GM19397 (cell line): Measurements from ENCODE around the gene KCNMB3.
"Not testable (repeated sequence)": the region's sequence is repeated elsewhere in the genome, so short reads cannot be mapped to it uniquely, and the experiment has no call there.

Source experiments
- ATAC-seq: cut with Tn5 transposase; IDR thresholded peaks from one replicate; pipeline ENCODE4 v1.9.1; 2021; ENCODE audit warnings: mild to moderate bottlenecking, moderate library complexity; ENCODE audit not compliant: unreplicated experiment

The KCNMB3 gene

DNA sequence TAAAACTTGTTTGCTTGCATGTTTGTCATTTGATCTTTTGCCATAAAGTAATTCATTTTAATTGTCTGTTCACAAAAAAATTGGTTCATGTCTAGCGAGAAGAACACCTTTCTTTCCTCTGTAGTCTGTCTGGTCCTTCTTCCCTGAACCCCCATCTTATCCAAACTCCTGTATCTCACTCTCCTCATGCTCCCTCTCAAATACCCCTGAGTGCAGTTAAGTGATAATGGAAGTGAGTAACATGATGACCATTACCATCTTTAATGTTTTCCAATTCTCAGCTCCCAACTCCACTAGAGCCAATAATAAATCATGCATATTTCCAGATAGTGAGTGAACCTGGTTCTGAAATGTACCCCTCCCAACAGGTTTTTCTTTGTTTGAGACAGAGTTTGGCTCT, 14.2 kb upstream of the KCNMB3 start:
- ATAC-seq, result no peak

DNA sequence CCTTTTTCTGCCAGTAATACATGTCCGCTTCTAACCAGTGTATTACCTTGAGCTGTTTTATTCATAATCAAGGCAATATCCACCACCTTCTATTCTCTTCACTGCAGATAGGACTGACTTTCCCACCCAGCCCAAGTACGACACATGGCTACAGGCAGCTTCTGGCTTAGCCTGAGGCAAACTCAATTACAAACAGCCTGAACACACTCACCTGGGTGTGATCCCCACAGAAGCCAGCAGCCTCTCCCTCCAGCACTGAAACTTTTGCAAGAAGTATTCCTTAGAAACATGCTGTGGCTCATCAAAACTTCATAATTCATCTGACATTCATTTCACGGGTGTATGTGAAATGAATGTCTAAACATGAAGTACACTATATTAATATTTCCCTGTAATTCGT, 13.5 kb upstream of the KCNMB3 start:
- no peak for ATAC-seq

DNA sequence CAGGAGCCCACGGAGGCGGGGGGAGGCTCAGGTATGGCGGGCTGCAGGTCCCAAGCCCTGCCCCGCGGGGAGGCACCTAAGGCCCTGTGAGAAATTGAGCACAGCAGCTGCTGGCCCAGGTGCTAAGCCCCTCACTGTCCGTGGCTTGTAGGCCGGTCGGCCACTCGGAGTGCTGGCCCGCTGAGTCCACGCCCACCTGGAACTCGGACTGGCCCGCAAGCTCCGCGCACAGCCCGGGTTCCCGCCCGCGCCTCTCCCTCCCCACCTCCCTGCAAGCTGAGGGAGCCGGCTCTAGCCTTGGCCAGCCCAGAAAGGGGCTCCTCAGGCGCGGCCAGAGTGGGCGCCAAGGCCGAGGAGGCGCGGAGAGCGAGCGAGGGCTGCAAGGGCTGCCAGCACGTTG, 12.2 kb upstream of the KCNMB3 start:
- no peak for ATAC-seq

DNA sequence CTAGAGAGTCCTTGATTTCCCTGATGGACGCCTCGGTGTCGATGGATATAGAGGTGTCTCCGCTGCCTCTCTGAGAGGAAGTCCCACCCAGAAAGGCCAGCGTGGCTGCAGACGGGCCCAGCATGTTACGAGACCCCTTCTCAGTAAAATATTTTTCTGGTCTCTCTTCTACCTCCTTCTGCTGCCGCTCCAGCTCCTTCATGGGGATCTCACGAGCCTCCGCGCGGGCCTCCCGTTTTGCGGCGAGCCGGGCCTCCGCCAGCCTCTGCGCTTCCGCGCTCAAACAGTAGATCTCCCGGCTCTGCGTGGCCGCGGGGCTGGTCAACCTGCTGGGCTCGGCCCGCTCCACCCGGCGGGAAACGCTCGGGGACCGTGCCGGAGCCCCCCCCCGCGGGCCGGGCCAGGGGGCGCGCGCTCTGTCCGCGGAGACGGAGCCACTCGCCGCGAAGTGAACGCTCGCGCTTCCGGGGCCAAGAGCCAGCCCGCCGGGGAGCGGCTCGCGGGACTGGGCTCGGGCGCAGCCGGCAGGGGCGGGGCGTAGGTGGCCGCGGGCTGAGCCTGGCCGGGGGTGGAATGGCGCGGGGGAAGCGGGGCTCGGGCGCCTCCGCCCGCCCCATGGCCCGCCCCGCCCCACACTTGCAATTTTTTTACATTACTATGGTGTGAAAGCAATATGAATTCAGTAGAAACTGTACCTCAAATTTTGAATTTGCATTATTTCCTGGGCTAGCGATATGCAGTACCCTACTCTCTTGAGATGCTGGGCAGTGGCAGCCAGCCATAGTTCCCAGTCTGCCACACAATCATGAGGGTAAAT, 10.2 kb upstream of the KCNMB3 start:
- peak; percentile 94 for ATAC-seq

DNA sequence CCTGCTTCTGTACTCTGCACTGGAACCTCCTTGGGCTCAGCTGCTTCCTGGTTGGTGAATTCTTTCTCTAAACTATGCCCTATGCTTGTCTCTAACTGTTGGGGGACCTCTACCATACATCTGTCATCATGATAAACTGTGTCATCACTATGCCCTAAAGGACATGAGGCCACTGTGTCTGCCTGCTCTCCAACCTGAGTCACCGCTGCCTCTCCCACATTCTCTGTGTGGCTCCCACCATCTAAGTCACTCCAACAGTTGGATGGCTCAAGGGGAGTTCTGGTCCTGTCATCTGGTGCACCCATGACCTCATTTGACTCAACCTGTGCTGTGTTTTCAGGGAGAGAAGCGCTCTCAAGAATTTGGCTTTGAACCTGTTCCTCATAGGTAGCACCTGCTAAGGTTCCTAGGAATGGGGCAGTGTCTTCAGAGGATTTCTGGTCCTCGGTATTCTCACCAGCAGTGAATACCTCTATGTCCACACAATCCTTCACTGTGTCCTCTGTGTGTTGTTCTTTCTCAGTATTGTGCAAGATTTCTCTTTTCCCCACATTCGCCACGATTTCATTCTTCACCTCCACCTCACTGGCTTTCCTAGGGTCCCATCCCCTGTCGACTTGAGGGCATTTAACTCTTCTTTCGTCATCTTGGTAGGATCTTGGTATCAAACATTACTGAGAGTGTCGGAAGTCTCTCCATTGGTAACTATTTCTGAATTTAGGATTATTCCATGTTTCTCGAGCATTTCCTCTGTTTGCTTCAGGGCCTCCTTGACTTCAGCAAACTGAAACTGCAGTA, 9.2 kb upstream of the KCNMB3 start:
- ATAC-seq, result not testable (repeated sequence)

DNA sequence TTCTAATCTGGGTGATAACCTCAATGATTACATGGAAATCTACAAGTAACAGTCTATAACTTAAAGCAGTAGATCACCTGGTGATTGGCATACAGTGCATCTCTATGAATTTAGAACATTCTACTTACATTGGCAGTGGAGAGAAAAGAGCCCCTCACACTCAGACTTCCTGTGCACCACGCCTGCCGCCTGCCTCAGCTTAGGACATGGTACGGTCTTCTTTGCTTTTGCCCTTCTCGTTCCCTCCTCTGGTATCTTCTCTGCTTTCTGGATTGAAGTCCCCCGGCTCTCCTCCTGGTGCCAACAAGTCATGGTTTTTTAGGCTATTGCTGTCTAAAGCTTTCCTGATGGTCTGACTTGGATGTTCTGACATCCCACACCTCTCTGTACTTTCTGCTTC, 7.9 kb upstream of the KCNMB3 start:
- no peak for ATAC-seq

DNA sequence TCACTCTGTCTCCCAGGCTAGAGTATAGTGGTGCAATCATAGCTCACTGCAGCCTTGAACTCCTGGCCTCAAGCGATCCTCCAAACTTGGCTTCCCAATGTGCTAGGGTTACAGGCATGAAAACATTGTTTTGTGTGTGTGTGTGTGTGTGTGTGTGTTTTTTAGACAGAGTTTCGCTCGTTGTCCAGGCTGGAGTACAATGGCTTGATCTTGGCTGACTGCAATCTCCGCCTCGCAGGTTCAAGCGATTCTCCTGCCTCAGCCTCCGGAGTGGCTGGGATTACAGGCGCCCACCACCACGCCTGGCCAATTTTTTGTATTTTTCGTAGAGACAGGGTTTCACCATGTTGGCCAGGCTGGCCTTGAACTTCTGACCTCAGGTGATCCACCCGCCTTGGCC, 6.8 kb upstream of the KCNMB3 start:
- not testable (repeated sequence) for ATAC-seq

DNA sequence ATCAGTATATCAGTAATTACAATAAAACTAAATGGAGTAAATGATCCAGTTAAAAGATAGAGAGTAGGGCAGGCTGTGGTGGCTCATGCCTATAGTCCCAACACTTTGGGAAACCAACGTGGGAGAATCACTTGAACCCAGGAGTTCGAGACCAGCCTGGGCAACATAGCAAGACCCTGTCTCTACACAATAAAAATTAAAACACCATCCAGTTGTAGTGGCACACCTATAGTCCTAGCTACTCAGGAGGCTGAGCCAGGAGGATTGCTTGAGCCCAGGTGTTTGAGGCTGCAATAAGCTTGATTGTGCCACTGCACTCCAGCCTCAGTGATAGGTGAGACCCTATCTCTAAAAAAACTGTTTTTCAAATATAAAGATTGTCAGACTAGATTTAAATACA, 5.9 kb upstream of the KCNMB3 start:
- ATAC-seq, result no peak

DNA sequence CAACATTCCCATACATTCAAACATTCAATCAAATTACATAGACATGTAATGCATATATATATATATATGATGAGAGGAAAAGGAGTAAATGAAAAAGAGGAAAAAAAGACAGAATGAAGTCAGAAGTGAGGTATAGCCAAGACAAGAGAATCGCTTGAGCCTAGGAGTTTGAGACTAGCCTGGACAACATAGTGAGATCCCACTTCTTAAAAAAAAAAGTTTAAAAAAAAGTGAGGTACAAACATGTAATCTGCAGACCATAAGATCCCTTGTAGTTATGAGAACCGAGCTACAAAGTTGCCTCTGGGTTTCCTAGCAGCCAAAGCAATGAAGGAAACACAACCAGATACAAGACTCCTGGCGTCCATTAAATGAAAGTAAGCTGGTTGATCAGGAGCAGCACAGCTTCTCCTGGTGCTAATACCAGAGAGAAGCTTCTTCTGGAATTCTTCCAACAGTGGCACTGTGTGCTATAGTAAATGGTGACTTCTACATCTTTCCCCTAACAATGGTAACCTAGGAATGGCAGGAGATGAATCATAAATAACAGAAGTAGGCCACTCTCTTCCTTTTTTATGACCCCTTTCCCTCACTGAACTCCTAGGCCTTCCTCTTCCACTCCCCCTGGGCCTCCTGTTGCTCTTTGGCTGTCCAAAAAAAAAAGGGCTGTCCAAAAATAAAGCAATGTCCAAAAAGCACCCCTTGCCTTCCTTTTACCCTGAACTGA, 3.5 kb downstream of the KCNMB3 start:
- no peak for ATAC-seq

DNA sequence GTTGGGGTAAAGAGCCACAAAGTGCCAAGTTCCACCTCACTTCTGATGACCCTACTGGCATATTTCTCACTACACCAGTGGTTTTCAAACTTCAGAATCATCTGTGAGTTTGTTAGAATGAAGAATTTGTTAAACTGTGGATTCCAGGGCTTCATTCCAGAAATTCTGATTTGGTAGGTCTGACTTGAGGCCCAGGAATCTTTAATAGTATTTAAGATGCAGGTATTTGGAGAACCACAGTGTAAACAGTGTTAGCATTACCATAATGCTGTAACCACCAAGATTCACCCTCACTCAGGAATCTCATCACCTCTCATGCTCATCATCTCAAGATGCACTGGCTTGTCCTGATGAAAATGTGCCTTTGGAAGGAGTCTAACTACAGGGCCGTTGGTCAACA, 6.0 kb downstream of the KCNMB3 start:
- ATAC-seq, result no peak

DNA sequence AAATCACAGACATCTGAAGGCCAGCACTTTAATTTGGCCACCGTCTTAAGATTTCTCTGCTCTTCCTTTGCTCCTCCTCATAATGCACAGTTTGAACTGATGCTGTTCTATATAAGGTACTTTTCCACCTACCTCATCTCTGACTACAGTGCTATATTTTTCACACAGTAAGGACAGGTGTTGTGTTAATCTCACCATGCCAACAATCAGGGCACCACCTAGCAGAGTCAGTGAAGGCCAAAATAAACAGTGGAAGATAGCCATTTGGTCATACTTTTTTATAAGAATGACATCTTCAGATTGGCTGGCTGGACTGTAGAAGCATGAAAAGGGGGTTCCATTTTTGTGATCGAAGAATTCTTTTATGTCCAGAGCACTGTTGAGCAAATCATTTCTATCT, 8.1 kb downstream of the KCNMB3 start:
- ATAC-seq, result not testable (repeated sequence)

DNA sequence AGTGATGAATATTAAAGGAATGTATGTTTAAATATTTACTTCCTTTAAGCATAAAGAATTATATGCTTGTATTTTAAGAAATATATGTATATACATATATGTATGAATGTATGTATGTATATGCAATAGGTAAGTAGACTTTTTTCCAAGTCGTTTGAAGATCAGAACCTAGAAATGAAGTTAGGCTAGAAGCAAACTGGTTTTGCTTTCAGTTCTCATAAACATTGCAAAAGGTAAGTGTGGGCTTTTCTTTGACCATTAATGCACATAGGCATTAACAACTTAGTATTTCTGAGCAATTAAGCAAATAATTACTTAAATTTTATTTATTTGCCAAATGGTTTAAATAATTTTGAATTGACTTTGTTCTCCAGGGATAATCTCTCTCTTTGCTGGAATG, 10.6 kb downstream of the KCNMB3 start:
- not testable (repeated sequence) for ATAC-seq

DNA sequence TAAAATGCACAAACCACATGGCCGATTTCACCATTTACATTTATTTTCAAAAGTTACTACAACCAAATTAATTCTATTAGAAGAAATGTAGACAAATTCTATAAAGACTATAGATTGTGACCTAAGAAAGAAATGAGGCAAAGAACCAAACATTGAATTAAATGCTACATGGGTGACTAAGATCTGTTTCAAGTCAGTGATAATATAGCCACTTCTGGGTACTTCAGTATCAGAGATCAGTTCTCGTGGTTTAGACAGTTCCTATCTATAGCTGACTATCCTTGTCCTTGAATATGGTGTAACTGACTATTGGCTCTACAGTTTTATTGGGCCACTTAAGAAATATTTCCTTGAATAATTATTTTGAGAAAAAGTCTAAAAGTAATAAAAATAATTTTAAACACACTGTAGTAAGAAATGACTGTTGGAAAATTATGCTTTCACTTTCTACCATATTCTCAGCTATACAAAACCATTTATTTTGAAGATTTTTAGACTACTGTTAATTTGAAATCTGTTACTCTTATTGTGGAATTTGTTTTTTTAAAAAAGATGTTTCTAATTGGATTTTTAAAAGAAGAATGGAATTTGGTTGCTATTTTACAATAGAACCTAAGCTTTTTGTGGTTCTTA, 14.1 kb downstream of the KCNMB3 start:
- no peak for ATAC-seq

DNA sequence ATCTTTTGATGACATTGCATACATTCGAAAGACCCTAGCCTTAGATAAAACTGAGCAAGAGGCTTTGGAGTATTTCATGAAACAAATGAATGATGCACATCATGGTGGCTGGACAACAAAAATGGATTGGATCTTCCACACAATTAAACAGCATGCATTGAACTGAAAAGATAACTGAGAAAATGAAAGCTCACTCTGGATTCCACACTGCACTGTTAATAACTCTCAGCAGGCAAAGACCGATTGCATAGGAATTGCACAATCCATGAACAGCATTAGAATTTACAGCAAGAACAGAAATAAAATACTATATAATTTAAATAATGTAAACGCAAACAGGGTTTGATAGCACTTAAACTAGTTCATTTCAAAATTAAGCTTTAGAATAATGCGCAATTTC, 16.7 kb downstream of the KCNMB3 start:
- no peak for ATAC-seq

DNA sequence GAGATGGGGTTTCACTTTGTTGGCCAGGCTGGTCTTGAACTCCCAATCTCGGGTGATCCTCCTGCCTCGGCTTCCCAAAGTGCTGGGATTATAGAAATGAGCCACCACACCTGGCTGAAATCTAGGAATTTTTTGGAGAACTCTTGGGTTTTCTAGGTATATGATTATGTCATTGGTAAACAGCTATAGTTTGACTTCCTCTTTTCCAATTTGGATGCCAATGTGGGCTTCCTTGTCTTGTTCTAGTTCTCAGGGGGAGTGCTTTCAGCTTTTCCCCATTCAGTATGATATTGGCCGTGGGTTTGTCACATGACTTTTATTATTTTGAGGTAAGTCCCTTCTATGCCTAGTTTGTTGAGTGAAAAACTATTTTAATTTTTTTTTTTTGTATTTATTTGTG, 17.9 kb downstream of the KCNMB3 start:
- ATAC-seq, result no peak

DNA sequence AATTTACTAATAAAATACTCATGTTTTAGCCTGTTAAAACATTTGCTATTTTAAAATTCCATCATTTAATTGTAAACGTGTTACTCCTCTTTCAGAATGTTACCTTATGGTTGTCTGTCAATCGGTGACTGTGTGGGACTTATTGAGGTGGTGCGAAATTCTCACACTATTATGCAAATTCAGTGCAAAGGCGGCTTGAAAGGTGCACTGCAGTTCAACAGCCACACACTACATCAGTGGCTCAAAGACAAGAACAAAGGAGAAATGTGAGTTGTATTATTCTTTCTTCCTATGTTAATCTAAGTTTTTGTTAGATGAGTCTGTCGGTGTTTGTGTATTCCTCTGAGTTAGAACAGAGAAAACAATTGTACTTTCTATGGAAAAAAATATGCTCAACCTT, 21.7 kb downstream of the KCNMB3 start:
- ATAC-seq, result no peak

DNA sequence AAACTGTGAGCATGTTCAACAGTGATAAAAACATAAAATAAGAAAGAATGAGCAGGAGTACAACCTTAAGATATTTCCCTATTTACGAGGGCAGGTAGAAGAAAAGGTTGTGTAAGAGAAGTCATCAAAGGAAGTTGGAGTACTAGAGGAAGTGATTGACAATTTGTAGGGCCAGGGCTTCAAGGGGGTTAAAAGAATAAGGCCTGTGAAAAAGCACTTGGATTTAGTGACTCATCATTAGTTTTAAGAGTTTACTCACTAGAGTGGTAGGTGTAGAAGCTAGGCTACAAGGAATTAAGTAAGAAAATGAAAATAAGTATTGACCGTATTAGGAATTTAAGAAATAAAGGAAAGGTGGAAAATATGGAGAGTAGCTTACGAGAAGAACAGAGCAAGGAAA, 23.6 kb downstream of the KCNMB3 start:
- no peak for ATAC-seq

DNA sequence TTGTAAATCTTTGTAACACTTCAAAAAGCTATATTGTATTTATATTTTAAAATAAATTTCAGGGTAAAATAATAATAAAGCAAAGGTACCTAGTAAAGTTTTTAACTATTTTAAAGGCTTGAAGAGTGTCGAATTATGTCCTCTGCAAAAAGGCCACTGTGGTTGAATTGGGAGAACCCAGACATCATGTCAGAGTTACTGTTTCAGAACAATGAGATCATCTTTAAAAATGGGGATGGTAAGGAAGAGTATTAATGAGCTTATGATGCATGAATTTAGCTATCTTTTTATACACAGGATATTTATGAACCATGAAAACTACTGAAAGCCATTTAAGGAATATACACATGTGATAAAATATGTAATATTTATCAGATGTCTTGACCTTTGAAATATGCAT, 26.3 kb downstream of the KCNMB3 start:
- ATAC-seq, result no peak

DNA sequence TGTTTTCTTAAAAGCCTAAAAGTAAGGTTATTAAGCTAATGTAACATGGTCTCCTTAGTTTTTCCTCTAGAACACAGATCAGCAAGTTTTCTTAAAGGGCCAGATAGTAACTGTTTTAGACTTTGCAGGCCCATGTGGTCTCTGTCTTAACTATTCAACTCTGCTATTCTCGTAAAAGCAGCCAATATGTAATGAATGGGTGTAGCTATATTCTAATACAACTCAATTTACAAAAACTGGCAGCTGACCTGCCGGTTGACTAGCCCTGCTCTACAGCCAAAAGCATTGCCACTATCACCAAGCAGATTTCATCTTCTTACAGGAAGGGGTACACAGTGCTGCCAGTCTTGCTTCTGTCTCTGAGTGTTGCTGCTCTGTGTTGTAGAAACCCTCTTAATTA, 27.4 kb downstream of the KCNMB3 start:
- no peak for ATAC-seq

DNA sequence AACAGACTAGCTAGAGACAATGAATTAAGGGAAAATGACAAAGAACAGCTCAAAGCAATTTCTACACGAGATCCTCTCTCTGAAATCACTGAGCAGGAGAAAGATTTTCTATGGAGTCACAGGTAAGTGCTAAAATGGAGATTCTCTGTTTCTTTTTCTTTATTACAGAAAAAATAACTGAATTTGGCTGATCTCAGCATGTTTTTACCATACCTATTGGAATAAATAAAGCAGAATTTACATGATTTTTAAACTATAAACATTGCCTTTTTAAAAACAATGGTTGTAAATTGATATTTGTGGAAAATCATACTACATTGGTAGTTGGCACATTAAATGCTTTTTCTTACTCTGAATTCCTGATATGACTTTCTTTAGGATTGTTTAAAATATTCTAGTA, 32.7 kb downstream of the KCNMB3 start:
- not testable (repeated sequence) for ATAC-seq

DNA sequence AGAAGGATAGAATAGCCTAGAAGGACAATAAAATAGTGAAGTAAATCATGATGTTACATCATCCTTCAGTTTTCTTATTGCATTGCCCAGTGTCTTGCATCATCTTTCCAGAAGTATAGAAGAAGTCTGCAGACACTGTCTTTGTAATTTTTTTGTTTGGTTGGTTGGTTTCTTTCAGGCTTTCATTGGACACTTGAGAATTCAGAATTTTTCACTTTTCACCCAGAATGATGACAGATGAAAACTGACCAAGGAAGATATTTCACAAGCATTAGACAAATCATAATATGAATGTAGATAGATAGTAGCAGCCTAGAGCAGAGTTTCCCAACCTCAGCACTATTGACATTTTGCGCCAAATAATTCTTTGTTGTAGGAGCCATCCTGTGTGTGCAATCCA, 35.4 kb downstream of the KCNMB3 start:
- ATAC-seq, result not testable (repeated sequence)
